Measurements from ENCODE around the gene KITLG. TPM values are rescaled to one million over a fixed set of nuclear protein-coding genes. Genes with fewer than 3 reads are reported as not detected.
A peak's percentile ranks its signal among the peaks of the same experiment; 100 is the strongest.

Gene KITLG
- total RNA-seq, 2 donors from 2014 or later: 32.8 to 37.1 TPM

DNA sequence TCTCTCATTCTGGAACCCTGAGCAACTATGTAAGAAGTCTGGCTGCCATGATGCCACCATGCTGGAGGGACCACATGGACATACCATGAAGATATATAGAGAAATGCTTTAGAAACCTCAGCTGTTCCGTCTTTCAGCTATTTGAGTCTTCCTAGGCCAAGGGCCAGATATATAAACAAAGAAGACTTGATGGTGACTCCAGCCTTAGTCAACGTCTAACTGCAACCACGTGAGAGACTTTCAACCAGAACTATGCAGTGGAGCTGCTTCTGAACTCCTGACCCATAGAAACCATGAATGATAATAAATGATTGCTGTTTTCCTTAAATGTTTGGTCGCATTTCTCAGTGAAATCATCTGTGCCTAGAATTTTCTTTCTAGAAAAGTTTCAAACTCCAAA is 20.0 kb upstream of the KITLG start:
- Histone ChIP-seq H3K4me3 (no peak overlapping the region), H3K36me3 (no peaks in the 10 kb centered on the region), H3K27ac (no peak overlapping the region), H3K9ac (ENCODE audit: low read depth in 2 of 2, low read length in 2 of 2) (no peak overlapping the region), H3K9me3 (no peaks in the 10 kb centered on the region), H3K4me1 (no peaks in the 10 kb centered on the region), H3K27me3 (no peaks in the 10 kb centered on the region)
- TF ChIP-seq, protein P1, sequence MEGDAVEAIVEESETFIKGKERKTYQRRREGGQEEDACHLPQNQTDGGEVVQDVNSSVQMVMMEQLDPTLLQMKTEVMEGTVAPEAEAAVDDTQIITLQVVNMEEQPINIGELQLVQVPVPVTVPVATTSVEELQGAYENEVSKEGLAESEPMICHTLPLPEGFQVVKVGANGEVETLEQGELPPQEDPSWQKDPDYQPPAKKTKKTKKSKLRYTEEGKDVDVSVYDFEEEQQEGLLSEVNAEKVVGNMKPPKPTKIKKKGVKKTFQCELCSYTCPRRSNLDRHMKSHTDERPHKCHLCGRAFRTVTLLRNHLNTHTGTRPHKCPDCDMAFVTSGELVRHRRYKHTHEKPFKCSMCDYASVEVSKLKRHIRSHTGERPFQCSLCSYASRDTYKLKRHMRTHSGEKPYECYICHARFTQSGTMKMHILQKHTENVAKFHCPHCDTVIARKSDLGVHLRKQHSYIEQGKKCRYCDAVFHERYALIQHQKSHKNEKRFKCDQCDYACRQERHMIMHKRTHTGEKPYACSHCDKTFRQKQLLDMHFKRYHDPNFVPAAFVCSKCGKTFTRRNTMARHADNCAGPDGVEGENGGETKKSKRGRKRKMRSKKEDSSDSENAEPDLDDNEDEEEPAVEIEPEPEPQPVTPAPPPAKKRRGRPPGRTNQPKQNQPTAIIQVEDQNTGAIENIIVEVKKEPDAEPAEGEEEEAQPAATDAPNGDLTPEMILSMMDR (IDR thresholded peaks at IDR 0.05): no peak
- intact Hi-C loops (cut with DNase I): no loop called here
- DNase-seq: no peak

DNA sequence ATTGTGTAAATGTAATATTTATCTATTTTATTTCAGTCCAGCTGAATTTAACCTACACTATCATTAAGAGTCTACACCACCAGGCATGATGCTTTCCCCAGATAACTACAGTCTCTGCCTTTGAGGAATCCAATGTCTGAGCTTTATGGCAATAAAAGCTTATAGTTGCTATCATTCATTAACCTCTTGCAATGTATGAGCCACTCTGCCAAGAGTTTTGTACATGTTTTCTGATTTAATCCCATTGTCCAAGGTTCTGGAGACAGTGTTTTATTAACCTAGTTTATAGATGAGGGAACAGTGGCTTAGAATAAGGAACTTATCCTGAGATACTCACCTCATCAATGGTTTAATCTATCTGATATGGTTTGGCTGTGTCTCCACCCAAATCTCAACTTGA is 17.1 kb upstream of the KITLG start:
- no peaks in the 10 kb centered on the region for H3K27me3 ChIP-seq
- intact Hi-C loops (cut with DNase I): loop anchor here (10.0 kb wide), 1 partner anchor 157 kb away; no protein-coding TSS in a partner anchor
- no peak overlapping the region for H3K4me3 ChIP-seq
- TF ChIP-seq, protein P1 (IDR thresholded peaks at IDR 0.05): no peak
- no peaks in the 10 kb centered on the region for H3K9me3 ChIP-seq
- peaks cover 3% of the 10 kb centered on the region for H3K4me1 ChIP-seq
- DNase-seq: no peak
- no peak overlapping the region for H3K27ac ChIP-seq
- no peaks in the 10 kb centered on the region for H3K36me3 ChIP-seq
- no peak overlapping the region for H3K9ac ChIP-seq (ENCODE audit: low read depth in 2 of 2, low read length in 2 of 2)

DNA sequence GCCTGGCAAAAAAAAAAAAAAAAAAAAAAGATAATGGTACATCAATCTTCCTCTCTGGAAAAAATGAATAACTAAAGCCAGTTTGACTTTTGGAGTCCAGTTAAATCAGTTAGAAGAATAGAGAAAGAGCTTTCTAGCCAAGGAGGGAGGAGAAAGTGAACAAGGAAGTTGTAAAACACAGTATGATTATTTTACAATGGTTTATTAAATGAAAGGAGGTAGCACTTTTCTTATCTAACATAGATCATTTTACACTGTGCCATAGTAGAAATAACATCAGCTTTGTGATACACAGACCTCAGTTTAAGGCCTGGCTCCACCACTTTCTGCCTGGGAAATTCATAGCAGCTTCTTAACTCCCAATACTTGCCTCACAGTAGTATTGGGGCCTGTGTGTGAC is 15.4 kb upstream of the KITLG start:
- Histone ChIP-seq H3K4me1 (peaks cover 3% of the 10 kb centered on the region), H3K9ac (ENCODE audit: low read depth in 2 of 2, low read length in 2 of 2) (no peak overlapping the region), H3K27ac (peak overlapping the region; percentile 76), H3K36me3 (no peaks in the 10 kb centered on the region), H3K4me3 (no peak overlapping the region), H3K27me3 (no peaks in the 10 kb centered on the region), H3K9me3 (no peaks in the 10 kb centered on the region)
- intact Hi-C loops (cut with DNase I): loop anchor here (10.0 kb wide), 1 partner anchor 159 kb away; no protein-coding TSS in a partner anchor
- TF ChIP-seq, protein P1 (IDR thresholded peaks at IDR 0.05): no peak
- DNase-seq: peak; percentile 38

DNA sequence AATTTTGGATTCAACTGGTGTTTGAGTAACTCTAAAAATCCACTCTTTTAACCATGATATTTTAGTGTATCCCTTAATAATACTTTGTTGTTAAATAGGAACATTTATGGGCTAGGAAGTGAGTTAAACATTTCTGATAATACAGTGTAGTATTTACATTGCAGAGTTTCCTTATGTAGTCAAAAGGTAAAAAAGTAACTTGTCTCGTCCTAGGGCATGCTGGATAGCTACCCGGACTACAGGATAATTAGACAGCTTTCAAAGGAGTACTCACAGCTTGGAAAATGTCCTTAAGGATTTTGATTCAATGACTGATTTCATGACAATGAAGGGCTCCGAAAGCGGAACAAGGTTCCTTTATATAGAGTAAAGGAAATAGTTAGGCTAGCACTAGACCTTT is 14.5 kb upstream of the KITLG start:
- Histone ChIP-seq H3K9ac (ENCODE audit: low read depth in 2 of 2, low read length in 2 of 2) (peak overlapping the region in 1 of 2 donors; percentile 61), H3K4me3 (no peak overlapping the region), H3K9me3 (no peaks in the 10 kb centered on the region), H3K36me3 (no peaks in the 10 kb centered on the region), H3K27ac (peak overlapping the region; percentile 76), H3K4me1 (peaks cover 3% of the 10 kb centered on the region), H3K27me3 (no peaks in the 10 kb centered on the region)
- intact Hi-C loops (cut with DNase I): loop anchor here (10.0 kb wide), 1 partner anchor 160 kb away; no protein-coding TSS in a partner anchor
- TF ChIP-seq, protein P1 (IDR thresholded peaks at IDR 0.05): no peak
- no peak for DNase-seq

DNA sequence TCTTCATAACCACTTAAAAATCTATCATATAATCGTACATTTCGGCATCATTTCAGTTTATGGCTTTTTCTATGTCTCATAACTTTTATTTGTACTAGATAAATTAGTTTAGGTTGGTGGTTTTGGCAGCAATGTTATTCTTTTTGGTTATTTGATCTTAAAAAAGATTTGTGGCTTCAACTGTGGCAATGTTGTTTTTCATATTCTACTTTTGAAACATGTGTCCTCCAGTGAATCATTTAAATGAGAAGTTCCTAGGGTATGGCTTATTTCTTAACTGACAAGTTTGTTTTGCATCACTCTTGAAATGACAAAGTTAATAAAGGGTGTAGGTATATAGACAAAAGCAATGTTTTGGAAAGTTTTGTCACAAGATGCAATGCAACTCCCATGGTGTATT is 11.1 kb upstream of the KITLG start:
- Histone ChIP-seq H3K9me3 (no peaks in the 10 kb centered on the region), H3K36me3 (no peaks in the 10 kb centered on the region), H3K27me3 (no peaks in the 10 kb centered on the region), H3K4me1 (peaks cover 3% of the 10 kb centered on the region), H3K27ac (no peak overlapping the region), H3K4me3 (no peak overlapping the region), H3K9ac (ENCODE audit: low read depth in 2 of 2, low read length in 2 of 2) (no peak overlapping the region)
- intact Hi-C loops (cut with DNase I): loop anchor here (10.0 kb wide), 1 partner anchor 163 kb away; no protein-coding TSS in a partner anchor
- TF ChIP-seq, protein P1 (IDR thresholded peaks at IDR 0.05): no peak
- no peak for DNase-seq
